IPS-18c (cell line): ENCODE data around the gene TLE3.

Experiments used
- H3K4me3 ChIP-seq: 2 replicates; pipeline ENCODE4 v1.7.0; 2013; ENCODE audit warnings: low read depth, mild to moderate bottlenecking, low read length, moderate library complexity; ENCODE audit not compliant: insufficient read depth
- H3K9me3 ChIP-seq: one replicate; pipeline ENCODE4 v1.6.1; 2013; ENCODE audit warnings: mild to moderate bottlenecking, low read length, moderate library complexity; ENCODE audit not compliant: control insufficient read depth, insufficient read depth

TLE3 gene

DNA sequence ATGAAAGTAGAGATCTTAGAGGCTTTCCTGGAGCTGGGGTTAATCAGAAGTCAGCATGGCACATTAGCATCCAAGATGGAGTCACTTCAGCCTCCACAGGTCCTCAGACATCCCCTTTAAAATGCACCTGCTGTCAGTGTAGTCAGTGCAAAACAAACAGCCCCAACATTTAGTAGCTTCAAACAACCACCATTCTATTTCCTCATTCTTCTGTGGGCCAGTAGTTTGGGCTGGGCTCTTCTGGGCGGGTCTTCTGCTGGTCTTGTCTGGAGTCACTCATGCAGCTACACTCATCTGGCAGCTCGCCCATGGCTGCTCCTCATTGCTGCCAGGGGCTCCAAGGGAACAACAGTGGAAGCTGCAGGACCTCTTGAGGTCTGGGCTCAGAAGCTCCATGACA, 99.9 kb downstream of the TLE3 start:
- Histone ChIP-seq H3K4me3 (no peak overlapping the region), H3K9me3 (peaks cover 2% of the 10 kb centered on the region)
